Subcutaneous abdominal adipose tissue (tissue), 5 donors: Measurements from ENCODE around the gene TDP2.
A peak's percentile ranks its signal among the peaks of the same experiment; 100 is the strongest.

Experiments
- H3K27ac ChIP-seq: one replicate; pipeline ENCODE4 v1.7.0; 2013; ENCODE audit warnings: low read depth, mild to moderate bottlenecking, inconsistent platforms, low read length, moderate library complexity
- H3K27me3 ChIP-seq, 5 donors: one replicate each; pipeline ENCODE4 v1.7.0; 2013; ENCODE audit warnings: low read length in 5 of 5, inconsistent platforms in 1 of 5; ENCODE audit not compliant: control insufficient read depth in 5 of 5, insufficient read depth in 4 of 5
- H3K36me3 ChIP-seq, 5 donors: one replicate each; pipeline ENCODE4 v1.7.0; 2013; ENCODE audit warnings: low read length in 5 of 5; ENCODE audit not compliant: control insufficient read depth in 5 of 5, insufficient read depth in 5 of 5
- H3K4me1 ChIP-seq, 5 donors: one replicate each; pipeline ENCODE4 v1.7.0; 2013; ENCODE audit warnings: low read length in 5 of 5, mild to moderate bottlenecking in 3 of 5, moderate library complexity in 1 of 5; ENCODE audit not compliant: control insufficient read depth in 5 of 5, insufficient read depth in 5 of 5
- H3K4me3 ChIP-seq, 5 donors: one replicate each; pipeline ENCODE4 v1.7.0; 2013; ENCODE audit warnings: low read length in 5 of 5, low read depth in 1 of 5
- H3K9ac ChIP-seq, 5 donors: one replicate each; pipeline ENCODE4 v1.7.0; 2013; ENCODE audit warnings: low read length in 5 of 5, mild to moderate bottlenecking in 4 of 5, moderate library complexity in 3 of 5
- H3K9me3 ChIP-seq, 5 donors: one replicate each; pipeline ENCODE4 v1.7.0; 2013; ENCODE audit warnings: low read length in 5 of 5; ENCODE audit not compliant: control insufficient read depth in 5 of 5
- donor health status: healthy.
- donor health status: healthy.
- donor health status: healthy.
- donor health status: healthy.
- donor health status: healthy.

Gene TDP2

DNA sequence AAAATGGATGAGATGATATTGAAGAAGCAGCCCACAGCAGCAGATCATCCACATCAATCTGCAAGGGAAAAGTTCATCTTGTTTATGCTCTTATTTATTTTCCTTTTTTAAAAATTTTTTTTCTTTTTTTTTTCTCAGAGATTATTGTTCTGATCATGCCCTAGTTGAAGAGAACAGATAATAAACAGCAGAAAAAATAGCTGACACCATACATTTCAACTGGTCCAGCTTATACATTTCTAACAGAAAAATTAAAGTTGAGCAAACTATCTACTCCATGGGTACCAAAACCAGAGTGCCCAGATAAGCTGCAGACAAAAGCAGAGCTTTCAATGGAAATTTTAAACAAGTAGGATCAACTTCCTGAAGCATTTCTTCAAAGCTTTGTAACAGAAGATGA lies 30.0 kb downstream of the TDP2 start:
- Histone ChIP-seq H3K27ac (no peak overlapping the region), H3K9me3 (peaks cover 0 to 12% (median 5%) of the 10 kb centered on the region in 5 donors), H3K36me3 (peaks cover 0 to 3% (median 0%) of the 10 kb centered on the region in 5 donors), H3K9ac (no peak overlapping the region), H3K4me1 (no peaks in the 10 kb centered on the region), H3K27me3 (peaks cover 0 to 5% (median 0%) of the 10 kb centered on the region in 5 donors), H3K4me3 (no peak overlapping the region)

- H3K9ac ChIP-seq, result no peak overlapping the region
- no peak overlapping the region for H3K27ac ChIP-seq
- peaks cover 0 to 5% (median 0%) of the 10 kb centered on the region in 5 donors for H3K27me3 ChIP-seq
- no peaks in the 10 kb centered on the region for H3K4me1 ChIP-seq
- peaks cover 0 to 12% (median 5%) of the 10 kb centered on the region in 5 donors for H3K9me3 ChIP-seq
- peaks cover 0 to 3% (median 0%) of the 10 kb centered on the region in 5 donors for H3K36me3 ChIP-seq
- no peak overlapping the region for H3K4me3 ChIP-seq
Observed at GRCh38 chr6:24632573-24632972, 34.1 kb downstream of the TDP2 start.

- Histone ChIP-seq H3K4me3 (no peak overlapping the region), H3K4me1 (no peaks in the 10 kb centered on the region), H3K36me3 (peaks cover 0 to 3% (median 0%) of the 10 kb centered on the region in 5 donors), H3K27me3 (peaks cover 0 to 5% (median 0%) of the 10 kb centered on the region in 5 donors), H3K9me3 (peaks cover 0 to 8% (median 5%) of the 10 kb centered on the region in 5 donors), H3K27ac (no peak overlapping the region), H3K9ac (no peak overlapping the region)
Observed at GRCh38 chr6:24631671-24632070, 35.0 kb downstream of the TDP2 start.

- peaks cover 0 to 8% (median 5%) of the 10 kb centered on the region in 5 donors for H3K9me3 ChIP-seq
- H3K4me3 ChIP-seq, result no peak overlapping the region
- H3K27me3 ChIP-seq, result peaks cover 0 to 5% (median 0%) of the 10 kb centered on the region in 5 donors
- H3K27ac ChIP-seq, result no peak overlapping the region
- H3K4me1 ChIP-seq, result no peaks in the 10 kb centered on the region
- H3K36me3 ChIP-seq, result peaks cover 0 to 3% (median 0%) of the 10 kb centered on the region in 5 donors
- no peak overlapping the region for H3K9ac ChIP-seq
Observed at GRCh38 chr6:24630856-24631505, 35.7 kb downstream of the TDP2 start.

- H3K9ac ChIP-seq, result no peak overlapping the region
- no peak overlapping the region for H3K27ac ChIP-seq
- no peaks in the 10 kb centered on the region for H3K4me1 ChIP-seq
- no peaks in the 10 kb centered on the region for H3K9me3 ChIP-seq
- H3K36me3 ChIP-seq, result no peaks in the 10 kb centered on the region
- no peak overlapping the region for H3K4me3 ChIP-seq
- no peaks in the 10 kb centered on the region for H3K27me3 ChIP-seq
Observed at GRCh38 chr6:24621626-24622289, 44.9 kb downstream of the TDP2 start.

GRCh38 chr6:24620637-24621036 lies 46.1 kb downstream of the TDP2 start:
- Histone ChIP-seq H3K4me3 (no peak overlapping the region), H3K9me3 (no peaks in the 10 kb centered on the region), H3K4me1 (no peaks in the 10 kb centered on the region), H3K36me3 (no peaks in the 10 kb centered on the region), H3K9ac (no peak overlapping the region), H3K27ac (no peak overlapping the region), H3K27me3 (no peaks in the 10 kb centered on the region)

DNA sequence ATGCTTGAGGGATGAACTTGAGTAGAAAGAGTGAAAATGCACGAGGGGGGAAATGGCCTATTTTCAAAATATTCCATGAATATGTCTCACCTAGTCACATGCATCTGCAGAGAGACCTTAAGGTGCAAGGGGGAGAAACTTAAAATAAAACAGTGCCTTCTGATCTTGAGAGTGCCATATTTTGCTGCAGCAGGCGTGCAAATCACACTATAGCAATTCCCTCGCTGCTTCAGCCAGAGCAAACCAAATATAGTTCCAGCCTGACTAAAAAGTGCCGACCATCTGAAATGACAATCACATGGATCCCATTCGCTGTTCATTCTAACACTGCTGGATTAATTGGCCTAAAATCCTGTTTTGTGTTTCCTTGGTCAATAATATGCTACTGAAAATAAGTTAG lies 47.0 kb downstream of the TDP2 start:
- H3K4me3 ChIP-seq, result no peak overlapping the region
- H3K9me3 ChIP-seq, result no peaks in the 10 kb centered on the region
- H3K27me3 ChIP-seq, result no peaks in the 10 kb centered on the region
- no peaks in the 10 kb centered on the region for H3K4me1 ChIP-seq
- H3K36me3 ChIP-seq, result no peaks in the 10 kb centered on the region
- H3K27ac ChIP-seq, result no peak overlapping the region
- H3K9ac ChIP-seq, result no peak overlapping the region

DNA sequence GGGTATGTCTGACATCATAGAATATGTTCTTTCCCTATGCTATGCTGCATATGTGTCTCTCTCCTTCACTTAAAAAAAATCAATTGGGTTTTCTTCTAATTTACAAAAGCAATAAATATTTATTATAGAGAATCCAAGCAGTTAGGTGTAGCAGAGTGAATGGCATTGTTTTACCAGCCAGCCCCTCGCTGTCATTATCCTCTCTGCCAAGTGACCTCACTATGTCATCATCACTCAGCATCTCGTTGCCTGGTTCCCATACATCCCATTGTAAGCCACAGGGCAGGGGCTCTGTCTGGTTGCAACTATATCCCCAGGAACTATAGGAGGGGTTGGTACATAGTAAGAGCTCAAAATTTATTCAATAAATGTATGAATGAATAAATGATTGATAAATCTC lies 52.1 kb downstream of the TDP2 start:
- no peaks in the 10 kb centered on the region for H3K36me3 ChIP-seq
- no peaks in the 10 kb centered on the region for H3K27me3 ChIP-seq
- no peak overlapping the region for H3K9ac ChIP-seq
- no peak overlapping the region for H3K27ac ChIP-seq
- H3K9me3 ChIP-seq, result no peaks in the 10 kb centered on the region
- H3K4me3 ChIP-seq, result no peak overlapping the region
- H3K4me1 ChIP-seq, result peaks cover 0 to 8% (median 4%) of the 10 kb centered on the region in 5 donors

GRCh38 chr6:24614043-24614420 lies 52.7 kb downstream of the TDP2 start:
- Histone ChIP-seq H3K9me3 (no peaks in the 10 kb centered on the region), H3K27me3 (no peaks in the 10 kb centered on the region), H3K36me3 (no peaks in the 10 kb centered on the region), H3K27ac (no peak overlapping the region), H3K9ac (peak overlapping the region in 1 of 5 donors; percentile 26), H3K4me1 (peaks cover 0 to 8% (median 4%) of the 10 kb centered on the region in 5 donors), H3K4me3 (no peak overlapping the region)

- H3K27me3 ChIP-seq, result no peaks in the 10 kb centered on the region
- no peak overlapping the region for H3K27ac ChIP-seq
- H3K9ac ChIP-seq, result peak overlapping the region in 1 of 5 donors; percentile 26
- no peaks in the 10 kb centered on the region for H3K9me3 ChIP-seq
- no peaks in the 10 kb centered on the region for H3K36me3 ChIP-seq
- H3K4me3 ChIP-seq, result no peak overlapping the region
- peaks cover 0 to 8% (median 4%) of the 10 kb centered on the region in 5 donors for H3K4me1 ChIP-seq
Observed at GRCh38 chr6:24613361-24614042, 53.2 kb downstream of the TDP2 start.
